Cardiac muscle cell (in vitro differentiated cells and primary cell): ENCODE data around the gene SQSTM1. TPM values are rescaled to one million over a fixed set of nuclear protein-coding genes. Genes with fewer than 3 reads are reported as not detected.

ENCODE experiments used
- DNase-seq, 2 donors: peaks; one replicate each; pipeline versions ENCODE4 v3.0.0 to v3.0.0-alpha.2; 2010 to 2017; ENCODE audit warnings: low read depth in 1 of 2, low spot score in 1 of 2
- H3K27ac ChIP-seq: fragments of 200-600 bp; sonication (generic); 2 replicates; pipeline ENCODE4 v1.5.1; 2016
- H3K27me3 ChIP-seq: fragments of 200-600 bp; sonication (generic); 2 replicates; pipeline ENCODE4 v1.6.0; 2016; ENCODE audit warnings: control low read depth
- H3K36me3 ChIP-seq: fragments of 200-600 bp; sonication (generic); 2 replicates; pipeline ENCODE4 v1.5.1; 2016; ENCODE audit warnings: control low read depth
- H3K4me1 ChIP-seq: fragments of 200-600 bp; sonication (generic); 2 replicates; pipeline ENCODE4 v1.8.1; 2017; ENCODE audit warnings: low read depth, mild to moderate bottlenecking, mixed run types
- H3K4me3 ChIP-seq: fragments of 200-600 bp; sonication (generic); 2 replicates; pipeline ENCODE4 v1.5.1; 2016; ENCODE audit warnings: mild to moderate bottlenecking
- H3K9me3 ChIP-seq: fragments of 200-600 bp; sonication (generic); 2 replicates; pipeline ENCODE4 v1.5.1; 2017; ENCODE audit warnings: low read depth, mild to moderate bottlenecking, control low read depth
- CTCF ChIP-seq: IDR thresholded peaks from 2 replicates; pipeline ENCODE4 v1.5.1; 2012; ENCODE audit warnings: low read depth, mild to moderate bottlenecking, low read length
- polyA plus RNA-seq: library from polyadenylated mRNA; unstranded; fragments of >200 nt; fragmentation: Nextera tagmentation; extraction: Ambion mirVana; gene quantifications from 2 replicates; pipeline ENCODE4 v1.2.1, GENCODE V29; 2016
- total RNA-seq: library from RNA; depleted of rRNA; stranded (reverse); fragments of >200 nt; gene quantifications from 2 replicates; pipeline ENCODE4 v1.2.3, GENCODE V29; 2016

Gene SQSTM1
- total and polyA plus RNA-seq, 2 experiments from 2014 or later = 110 to 144 TPM

GRCh38 chr5:179795863-179796833 is 24.6 kb upstream of the SQSTM1 start:
- H3K4me1 ChIP-seq = no peaks in the 10 kb centered on the region
- DNase-seq = peak; percentile 88 to 91
- H3K4me3 ChIP-seq = peak overlapping the region; percentile 56
- no peaks in the 10 kb centered on the region for H3K27me3 ChIP-seq
- peaks cover 7% of the 10 kb centered on the region for H3K36me3 ChIP-seq
- TF ChIP-seq CTCF = peak; percentile 51
- H3K9me3 ChIP-seq = no peaks in the 10 kb centered on the region
- H3K27ac ChIP-seq = peak overlapping the region; percentile 56

GRCh38 chr5:179796877-179797608 is 23.7 kb upstream of the SQSTM1 start:
- H3K4me3 ChIP-seq = no peak overlapping the region
- peaks cover 7% of the 10 kb centered on the region for H3K36me3 ChIP-seq
- H3K27me3 ChIP-seq = no peaks in the 10 kb centered on the region
- no peak for DNase-seq
- no peaks in the 10 kb centered on the region for H3K4me1 ChIP-seq
- H3K9me3 ChIP-seq = no peaks in the 10 kb centered on the region
- H3K27ac ChIP-seq = no peak overlapping the region
- TF ChIP-seq CTCF = no peak

- Histone ChIP-seq H3K4me1 (peaks cover under 1% of the 10 kb centered on the region), H3K4me3 (no peak overlapping the region), H3K9me3 (no peaks in the 10 kb centered on the region), H3K36me3 (peaks cover 7% of the 10 kb centered on the region), H3K27ac (no peak overlapping the region), H3K27me3 (no peaks in the 10 kb centered on the region)
- DNase-seq = no peak
- no peak for TF ChIP-seq CTCF
These were observed 23.0 kb upstream of the SQSTM1 start for GRCh38 chr5:179797741-179798140.

- no peak for DNase-seq
- peaks cover 7% of the 10 kb centered on the region for H3K36me3 ChIP-seq
These were observed 22.4 kb upstream of the SQSTM1 start for GRCh38 chr5:179798144-179798770.

More at GRCh38 chr5:179798144-179798770, 22.4 kb upstream of the SQSTM1 start:
- TF ChIP-seq CTCF = no peak
- no peaks in the 10 kb centered on the region for H3K27me3 ChIP-seq
- no peak overlapping the region for H3K27ac ChIP-seq
- peaks cover 6% of the 10 kb centered on the region for H3K4me1 ChIP-seq
- H3K4me3 ChIP-seq = no peak overlapping the region
- H3K9me3 ChIP-seq = no peaks in the 10 kb centered on the region
